ENCODE results near the gene ZNF608.

GRCh38 chr5:124701016-124701415 is 45.4 kb downstream of the ZNF608 start:
- TF ChIP-seq, protein P1, sequence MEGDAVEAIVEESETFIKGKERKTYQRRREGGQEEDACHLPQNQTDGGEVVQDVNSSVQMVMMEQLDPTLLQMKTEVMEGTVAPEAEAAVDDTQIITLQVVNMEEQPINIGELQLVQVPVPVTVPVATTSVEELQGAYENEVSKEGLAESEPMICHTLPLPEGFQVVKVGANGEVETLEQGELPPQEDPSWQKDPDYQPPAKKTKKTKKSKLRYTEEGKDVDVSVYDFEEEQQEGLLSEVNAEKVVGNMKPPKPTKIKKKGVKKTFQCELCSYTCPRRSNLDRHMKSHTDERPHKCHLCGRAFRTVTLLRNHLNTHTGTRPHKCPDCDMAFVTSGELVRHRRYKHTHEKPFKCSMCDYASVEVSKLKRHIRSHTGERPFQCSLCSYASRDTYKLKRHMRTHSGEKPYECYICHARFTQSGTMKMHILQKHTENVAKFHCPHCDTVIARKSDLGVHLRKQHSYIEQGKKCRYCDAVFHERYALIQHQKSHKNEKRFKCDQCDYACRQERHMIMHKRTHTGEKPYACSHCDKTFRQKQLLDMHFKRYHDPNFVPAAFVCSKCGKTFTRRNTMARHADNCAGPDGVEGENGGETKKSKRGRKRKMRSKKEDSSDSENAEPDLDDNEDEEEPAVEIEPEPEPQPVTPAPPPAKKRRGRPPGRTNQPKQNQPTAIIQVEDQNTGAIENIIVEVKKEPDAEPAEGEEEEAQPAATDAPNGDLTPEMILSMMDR (IDR thresholded peaks at IDR 0.05), result no peak
- TF ChIP-seq POLR2A (IDR thresholded peaks at IDR 0.05), result no peak
